ENCODE measurements around the gene SCNN1A. TPM values are rescaled to one million over a fixed set of nuclear protein-coding genes. Genes with fewer than 3 reads are reported as not detected.
A peak's percentile ranks its signal among the peaks of the same experiment; 100 is the strongest.

SCNN1A gene
- total and polyA plus RNA-seq, 2 donors from 2014 or later = 225 to 452 TPM

- intact Hi-C loops (cut with DNase I) = no loop called here
- Histone ChIP-seq H3K27ac (ENCODE audit: low read depth in 2 of 2, low read length in 2 of 2) (no peak overlapping the region), H3K36me3 (ENCODE audit: control insufficient read depth in 2 of 3, insufficient read depth in 3 of 3, low read length in 3 of 3) (peaks cover 0 to 21% (median 17%) of the 10 kb centered on the region in 3 donors), H3K9ac (ENCODE audit: low read length in 3 of 3) (no peak overlapping the region), H3K4me1 (ENCODE audit: control insufficient read depth in 2 of 3, insufficient read depth in 2 of 3, low read depth in 1 of 3, low read length in 3 of 3) (peaks cover 0 to 24% (median 12%) of the 10 kb centered on the region in 3 donors), H3K27me3 (ENCODE audit: control insufficient read depth, insufficient read depth, low read length) (no peaks in the 10 kb centered on the region), H3K9me3 (ENCODE audit: control insufficient read depth in 2 of 3, insufficient read depth in 1 of 3, low read length in 3 of 3) (no peaks in the 10 kb centered on the region), H3K4me3 (ENCODE audit: low read length in 3 of 3) (no peak overlapping the region)
- no peak for TF ChIP-seq CTCF (IDR thresholded peaks at IDR 0.05; ENCODE audit: borderline replicate concordance, extremely low read depth, insufficient read depth)
- no peak for DNase-seq
- FAIRE-seq = no peak
Observed at GRCh38 chr12:6386038-6386437, 10.7 kb upstream of the SCNN1A start.

GRCh38 chr12:6384499-6385436 is 9.4 kb upstream of the SCNN1A start:
- H3K27me3 ChIP-seq (ENCODE audit: control insufficient read depth, insufficient read depth, low read length) = no peaks in the 10 kb centered on the region
- H3K4me1 ChIP-seq (ENCODE audit: control insufficient read depth in 2 of 3, insufficient read depth in 2 of 3, low read depth in 1 of 3, low read length in 3 of 3) = peaks cover 0 to 24% (median 12%) of the 10 kb centered on the region in 3 donors
- no peak for FAIRE-seq

GRCh38 chr12:6383572-6384498 is 8.5 kb upstream of the SCNN1A start, which contains the start of gene LTBR:
Gene LTBR (plus strand): TSS chr12:6384162. CDS start chr12:6384359, 197 bp downstream.
- no peak for FAIRE-seq
- no peaks in the 10 kb centered on the region for H3K9me3 ChIP-seq (ENCODE audit: control insufficient read depth in 2 of 3, insufficient read depth in 1 of 3, low read length in 3 of 3)
- peak within 1 kb of the TSS; percentile 96 to 97 for H3K27ac ChIP-seq (ENCODE audit: low read depth in 2 of 2, low read length in 2 of 2)
- H3K4me3 ChIP-seq (ENCODE audit: low read length in 3 of 3) = peak within 1 kb of the TSS; percentile 52 to 78 (median 69)
- DNase-seq = peak; percentile 87 to 99 (median 91)
- H3K36me3 ChIP-seq (ENCODE audit: control insufficient read depth in 2 of 3, insufficient read depth in 3 of 3, low read length in 3 of 3) = peaks cover 0 to 18% (median 16%) of the 10 kb centered on the region in 3 donors
- intact Hi-C loops (cut with DNase I) = loop anchor here (5.0 kb wide), 1 partner anchor 57 kb away; no protein-coding TSS in a partner anchor
- H3K9ac ChIP-seq (ENCODE audit: low read length in 3 of 3) = peak within 1 kb of the TSS; percentile 10 to 95 (median 94)
- TF ChIP-seq CTCF (IDR thresholded peaks at IDR 0.05; ENCODE audit: borderline replicate concordance, extremely low read depth, insufficient read depth) = peak; percentile 21
- no peaks in the 10 kb centered on the region for H3K27me3 ChIP-seq (ENCODE audit: control insufficient read depth, insufficient read depth, low read length)
- peaks cover 0 to 24% (median 12%) of the 10 kb centered on the region in 3 donors for H3K4me1 ChIP-seq (ENCODE audit: control insufficient read depth in 2 of 3, insufficient read depth in 2 of 3, low read depth in 1 of 3, low read length in 3 of 3)

More at GRCh38 chr12:6384499-6385436, 9.4 kb upstream of the SCNN1A start:
- H3K9me3 ChIP-seq (ENCODE audit: control insufficient read depth in 2 of 3, insufficient read depth in 1 of 3, low read length in 3 of 3) = no peaks in the 10 kb centered on the region
- H3K9ac ChIP-seq (ENCODE audit: low read length in 3 of 3) = peak overlapping the region; percentile 10 to 95 (median 94)
- peaks cover 0 to 21% (median 17%) of the 10 kb centered on the region in 3 donors for H3K36me3 ChIP-seq (ENCODE audit: control insufficient read depth in 2 of 3, insufficient read depth in 3 of 3, low read length in 3 of 3)
- TF ChIP-seq CTCF (IDR thresholded peaks at IDR 0.05; ENCODE audit: borderline replicate concordance, extremely low read depth, insufficient read depth) = no peak
- H3K4me3 ChIP-seq (ENCODE audit: low read length in 3 of 3) = peak overlapping the region; percentile 52 to 78 (median 69)
- DNase-seq = no peak
- intact Hi-C loops (cut with DNase I) = loop anchor here (5.0 kb wide), 1 partner anchor 57 kb away; no protein-coding TSS in a partner anchor
- H3K27ac ChIP-seq (ENCODE audit: low read depth in 2 of 2, low read length in 2 of 2) = peak overlapping the region; percentile 96 to 97
